DOHH2 (cell line): ENCODE results near the gene CPED1.

Source experiments
- EZH2phosphoT487 ChIP-seq: fragments of 200-600 bp; sonication (generic); IDR thresholded peaks from 2 replicates; pipeline ENCODE4 v1.6.1; 2017; ENCODE audit warnings: borderline replicate concordance, mild to moderate bottlenecking, antibody characterized with exemption, low read length, moderate library complexity, mixed read lengths
- TF ChIP-seq, protein P1 (sequence below): fragments of 200-600 bp; sonication (generic); IDR thresholded peaks from one replicate; pipeline ENCODE4 v1.5.1; 2014; ENCODE audit warnings: antibody characterized with exemption, mild to moderate bottlenecking, low read depth, low read length; ENCODE audit not compliant: poor library complexity, severe bottlenecking

DNA sequence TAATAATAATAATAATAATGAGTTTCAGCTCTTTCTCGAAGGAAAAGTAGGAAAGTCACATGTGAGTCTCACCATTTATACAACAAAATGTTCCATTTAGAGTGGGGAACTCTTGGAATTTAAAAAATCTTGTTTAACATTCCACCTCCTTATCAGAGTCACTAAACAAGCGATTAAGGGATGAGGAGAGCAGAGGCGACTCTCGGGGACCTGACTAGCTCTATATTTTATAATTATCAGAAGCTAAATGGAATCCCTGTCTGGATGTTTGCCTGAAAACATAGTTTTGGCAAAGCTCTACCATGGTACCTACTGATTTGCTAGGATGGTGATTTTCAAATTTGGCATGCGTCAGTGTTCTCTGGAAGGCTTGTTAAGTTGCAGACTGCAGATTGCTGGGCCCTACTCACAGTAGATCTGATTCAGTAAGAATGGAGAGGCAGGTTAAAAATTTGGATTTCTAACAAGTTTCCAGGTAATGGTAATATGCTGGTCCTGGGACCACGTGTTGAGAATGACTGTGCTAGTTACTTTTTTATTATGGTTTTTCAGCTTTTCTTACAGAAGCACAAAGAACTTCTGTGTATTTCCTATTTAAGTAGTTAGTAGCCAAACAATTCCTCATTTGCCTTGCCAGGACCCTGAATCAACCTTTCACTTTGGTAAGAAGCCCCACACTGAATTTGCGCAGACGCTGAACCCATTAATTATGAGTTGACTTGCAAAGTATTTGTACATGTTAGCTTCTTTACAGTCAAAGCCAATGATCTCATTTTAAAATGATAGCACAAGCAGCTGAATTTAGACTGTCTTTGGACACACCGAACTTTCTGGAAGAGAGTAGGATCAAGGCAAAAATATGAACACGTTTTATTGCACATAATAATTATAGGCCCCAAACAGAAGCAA, 39.5 kb downstream of the CPED1 start:
- TF ChIP-seq, protein P1, sequence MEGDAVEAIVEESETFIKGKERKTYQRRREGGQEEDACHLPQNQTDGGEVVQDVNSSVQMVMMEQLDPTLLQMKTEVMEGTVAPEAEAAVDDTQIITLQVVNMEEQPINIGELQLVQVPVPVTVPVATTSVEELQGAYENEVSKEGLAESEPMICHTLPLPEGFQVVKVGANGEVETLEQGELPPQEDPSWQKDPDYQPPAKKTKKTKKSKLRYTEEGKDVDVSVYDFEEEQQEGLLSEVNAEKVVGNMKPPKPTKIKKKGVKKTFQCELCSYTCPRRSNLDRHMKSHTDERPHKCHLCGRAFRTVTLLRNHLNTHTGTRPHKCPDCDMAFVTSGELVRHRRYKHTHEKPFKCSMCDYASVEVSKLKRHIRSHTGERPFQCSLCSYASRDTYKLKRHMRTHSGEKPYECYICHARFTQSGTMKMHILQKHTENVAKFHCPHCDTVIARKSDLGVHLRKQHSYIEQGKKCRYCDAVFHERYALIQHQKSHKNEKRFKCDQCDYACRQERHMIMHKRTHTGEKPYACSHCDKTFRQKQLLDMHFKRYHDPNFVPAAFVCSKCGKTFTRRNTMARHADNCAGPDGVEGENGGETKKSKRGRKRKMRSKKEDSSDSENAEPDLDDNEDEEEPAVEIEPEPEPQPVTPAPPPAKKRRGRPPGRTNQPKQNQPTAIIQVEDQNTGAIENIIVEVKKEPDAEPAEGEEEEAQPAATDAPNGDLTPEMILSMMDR, result no peak
- no peak for TF ChIP-seq EZH2phosphoT487
